Esophagus squamous epithelium (tissue), 4 donors: ENCODE data around the gene ATXN7L3.

Experiments used
- POLR2A ChIP-seq, 4 donors: fragments of 450-650 bp; IDR thresholded peaks; one replicate each; pipeline ENCODE4 v1.6.1; 2017; ENCODE audit warnings: antibody characterized with exemption in 4 of 4, mild to moderate bottlenecking in 4 of 4, moderate library complexity in 3 of 4
- TF ChIP-seq, protein P1 (sequence below), 6 experiments: fragments of 450-650 bp in 4 of 6; fragments of 200-600 bp in 2 of 6; sonication (generic) in 2 of 6; IDR thresholded peaks; one replicate each; pipeline ENCODE4 v1.5.1; 2016 to 2019; ENCODE audit warnings: antibody characterized with exemption in 6 of 6, mild to moderate bottlenecking in 4 of 6, moderate library complexity in 4 of 6

GRCh38 chr17:44170135-44170498 is 29.6 kb downstream of the ATXN7L3 start:
- TF ChIP-seq, protein P1, sequence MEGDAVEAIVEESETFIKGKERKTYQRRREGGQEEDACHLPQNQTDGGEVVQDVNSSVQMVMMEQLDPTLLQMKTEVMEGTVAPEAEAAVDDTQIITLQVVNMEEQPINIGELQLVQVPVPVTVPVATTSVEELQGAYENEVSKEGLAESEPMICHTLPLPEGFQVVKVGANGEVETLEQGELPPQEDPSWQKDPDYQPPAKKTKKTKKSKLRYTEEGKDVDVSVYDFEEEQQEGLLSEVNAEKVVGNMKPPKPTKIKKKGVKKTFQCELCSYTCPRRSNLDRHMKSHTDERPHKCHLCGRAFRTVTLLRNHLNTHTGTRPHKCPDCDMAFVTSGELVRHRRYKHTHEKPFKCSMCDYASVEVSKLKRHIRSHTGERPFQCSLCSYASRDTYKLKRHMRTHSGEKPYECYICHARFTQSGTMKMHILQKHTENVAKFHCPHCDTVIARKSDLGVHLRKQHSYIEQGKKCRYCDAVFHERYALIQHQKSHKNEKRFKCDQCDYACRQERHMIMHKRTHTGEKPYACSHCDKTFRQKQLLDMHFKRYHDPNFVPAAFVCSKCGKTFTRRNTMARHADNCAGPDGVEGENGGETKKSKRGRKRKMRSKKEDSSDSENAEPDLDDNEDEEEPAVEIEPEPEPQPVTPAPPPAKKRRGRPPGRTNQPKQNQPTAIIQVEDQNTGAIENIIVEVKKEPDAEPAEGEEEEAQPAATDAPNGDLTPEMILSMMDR (IDR thresholded peaks at IDR 0.05), result no peak
- no peak for TF ChIP-seq POLR2A (IDR thresholded peaks at IDR 0.05)
